H1 (cell line): ENCODE measurements around the gene LYRM4. TPM values are rescaled to one million over a fixed set of nuclear protein-coding genes. Genes with fewer than 3 reads are reported as not detected.

Experiments used
- CTCF ChIA-PET: fragments of 300-600 bp; sonication (Branson Sonifier 250); formaldehyde crosslinking; loops from one replicate; lab custom pipeline; 2021; ENCODE audit not compliant: partially characterized antibody; lab: Charles Lee
- POLR2A ChIA-PET: fragments of 300-600 bp; sonication (Branson Sonifier 250); formaldehyde crosslinking; loops from one replicate; lab custom pipeline; 2021; ENCODE audit warnings: inconsistent platforms; ENCODE audit not compliant: partially characterized antibody; lab: Charles Lee
- DNase-seq, 2 experiments: peaks; one replicate each; pipeline versions ENCODE4 v3.0.0 to v3.0.0-alpha.2; 2010 to 2022; ENCODE audit warnings: low spot score in 2 of 2, low read depth in 1 of 2, mixed read lengths in 1 of 2
- FAIRE-seq: peaks from 2 replicates; lab custom pipeline; 2011; peaks lifted over from hg19 to GRCh38; lab: Jason Lieb, UNC
- H2AFZ ChIP-seq: 2 replicates; pipeline ENCODE4 v1.8.1; 2012; ENCODE audit warnings: low read length, inconsistent platforms
- H2AK5ac ChIP-seq: 2 replicates; pipeline ENCODE4 v1.6.1; 2013; ENCODE audit warnings: low read depth, low read length
- H2BK120ac ChIP-seq: replicated peaks from 2 replicates; pipeline ENCODE3; 2013; ENCODE audit warnings: low read depth, low read length, inconsistent platforms
- H2BK12ac ChIP-seq: 2 replicates; pipeline ENCODE4 v1.6.1; 2013; ENCODE audit warnings: low read depth, low read length
- H2BK15ac ChIP-seq: 2 replicates; pipeline ENCODE4 v1.6.1; 2013; ENCODE audit warnings: low read length
- H2BK20ac ChIP-seq: 2 replicates; pipeline ENCODE4 v1.6.1; 2013; ENCODE audit warnings: low read length
- H2BK5ac ChIP-seq: 2 replicates; pipeline ENCODE4 v1.6.1; 2013; ENCODE audit warnings: low read depth, low read length
- H3K14ac ChIP-seq: 2 replicates; pipeline ENCODE4 v1.6.1; 2013; ENCODE audit warnings: inconsistent platforms; ENCODE audit not compliant: insufficient read length
- H3K18ac ChIP-seq: 2 replicates; pipeline ENCODE4 v1.6.1; 2013; ENCODE audit warnings: low read length; ENCODE audit errors: extremely low read depth
- H3K23ac ChIP-seq: 2 replicates; pipeline ENCODE4 v1.6.1; 2013; ENCODE audit warnings: inconsistent platforms; ENCODE audit not compliant: insufficient read length
- H3K23me2 ChIP-seq: 2 replicates; pipeline ENCODE4 v1.6.1; 2013; ENCODE audit warnings: low read depth, low read length
- H3K27ac ChIP-seq: 2 replicates; pipeline ENCODE4 v1.6.1; 2011; ENCODE audit warnings: low read depth, low read length, inconsistent platforms
- H3K27me3 ChIP-seq, 4 experiments: replicated peaks in 1 of 4; 1 replicate in 1 of 4; 2 replicates in 3 of 4; pipeline versions ENCODE4 v1.6.1 to v1.8.1; 2011 to 2013; ENCODE audit warnings: low read length in 3 of 4, mild to moderate bottlenecking in 3 of 4, inconsistent platforms in 2 of 4, mixed read lengths in 2 of 4, moderate library complexity in 1 of 4; ENCODE audit not compliant: control insufficient read depth in 3 of 4, insufficient read depth in 3 of 4; ENCODE audit errors: extremely low read depth in 1 of 4
- H3K36me3 ChIP-seq, 4 experiments: 2 replicates each; pipeline versions ENCODE4 v1.6.1 to v1.8.1; 2011 to 2013; ENCODE audit warnings: mild to moderate bottlenecking in 4 of 4, low read length in 3 of 4, moderate library complexity in 2 of 4, control low read depth in 1 of 4, inconsistent platforms in 1 of 4; ENCODE audit not compliant: insufficient read depth in 4 of 4, control insufficient read depth in 2 of 4
- H3K4ac ChIP-seq: replicated peaks from 2 replicates; pipeline ENCODE3; 2013; ENCODE audit warnings: low read length, low read depth, mixed read lengths, inconsistent platforms; ENCODE audit not compliant: insufficient read length
- H3K4me1 ChIP-seq, 4 experiments: replicated peaks in 1 of 4; 1 replicate in 1 of 4; 2 replicates in 3 of 4; pipeline versions ENCODE4 v1.6.1 to v1.8.1; 2011 to 2013; ENCODE audit warnings: low read length in 3 of 4, inconsistent platforms in 2 of 4, mixed read lengths in 1 of 4; ENCODE audit not compliant: insufficient read depth in 4 of 4, control insufficient read depth in 3 of 4
- H3K4me2 ChIP-seq, 2 experiments: 2 replicates each; pipeline versions ENCODE4 v1.6.1 to v1.8.1; 2011 to 2013; ENCODE audit warnings: low read depth in 2 of 2, low read length in 2 of 2, control low read depth in 1 of 2, inconsistent platforms in 1 of 2, mild to moderate bottlenecking in 1 of 2; ENCODE audit not compliant: insufficient read depth in 1 of 2
- H3K4me3 ChIP-seq, 4 experiments: fragments of 200-600, 300-600 bp in 1 of 4; sonication (generic), shearing (Covaris generic), sonication (Bioruptor Twin) in 1 of 4; 2 replicates each; pipeline versions ENCODE4 v1.5.1 to v1.8.1; 2011 to 2016; ENCODE audit warnings: low read length in 4 of 4, low read depth in 3 of 4, control low read depth in 2 of 4, inconsistent platforms in 2 of 4, mild to moderate bottlenecking in 2 of 4, mixed read lengths in 1 of 4, moderate library complexity in 1 of 4; ENCODE audit not compliant: insufficient read depth in 2 of 4; ENCODE audit errors: extremely low read depth in 1 of 4
- H3K56ac ChIP-seq: replicated peaks from 2 replicates; pipeline ENCODE3; 2013; ENCODE audit warnings: low read depth, mild to moderate bottlenecking, mixed read lengths, low read length, inconsistent platforms; ENCODE audit not compliant: insufficient read length
- H3K79me1 ChIP-seq: 2 replicates; pipeline ENCODE4 v1.6.1; 2013; ENCODE audit warnings: low read depth, low read length, control low read depth
- H3K79me2 ChIP-seq, 2 experiments: 2 replicates each; pipeline versions ENCODE4 v1.6.1 to v1.8.1; 2012 to 2013; ENCODE audit warnings: low read length in 2 of 2, mild to moderate bottlenecking in 2 of 2, inconsistent platforms in 1 of 2; ENCODE audit not compliant: insufficient read depth in 2 of 2, control insufficient read depth in 1 of 2
- H3K9ac ChIP-seq, 4 experiments: replicated peaks in 1 of 4; 1 replicate in 1 of 4; 2 replicates in 3 of 4; pipeline versions ENCODE4 v1.6.1 to v1.8.1; 2011 to 2013; ENCODE audit warnings: low read depth in 3 of 4, low read length in 3 of 4, control low read depth in 2 of 4, mild to moderate bottlenecking in 2 of 4, moderate library complexity in 2 of 4, inconsistent platforms in 1 of 4; ENCODE audit errors: extremely low read depth in 1 of 4
- H3K9me3 ChIP-seq, 2 experiments: 2 replicates each; pipeline versions ENCODE4 v1.6.1 to v1.8.1; 2012 to 2013; ENCODE audit warnings: mild to moderate bottlenecking in 2 of 2, moderate library complexity in 2 of 2, control low read depth in 1 of 2, inconsistent platforms in 1 of 2, low read depth in 1 of 2, low read length in 1 of 2, mixed read lengths in 1 of 2; ENCODE audit not compliant: insufficient read depth in 2 of 2
- H4K20me1 ChIP-seq, 2 experiments: replicated peaks in 1 of 2; 2 replicates each; pipeline versions ENCODE3 to v1.8.1; 2011 to 2013; ENCODE audit warnings: inconsistent platforms in 2 of 2, low read length in 2 of 2, mild to moderate bottlenecking in 1 of 2; ENCODE audit not compliant: insufficient read depth in 2 of 2, control insufficient read depth in 1 of 2
- H4K5ac ChIP-seq: 2 replicates; pipeline ENCODE4 v1.6.1; 2013; ENCODE audit warnings: low read length, low read depth, mixed read lengths, inconsistent platforms; ENCODE audit not compliant: insufficient read length
- H4K8ac ChIP-seq: 2 replicates; pipeline ENCODE4 v1.8.0; 2013; ENCODE audit warnings: mild to moderate bottlenecking, moderate library complexity, low read length, inconsistent platforms; ENCODE audit not compliant: insufficient read depth; ENCODE audit errors: extremely low read depth
- H4K91ac ChIP-seq: replicated peaks from 2 replicates; pipeline ENCODE3; 2013; ENCODE audit warnings: low read length, mixed read lengths, inconsistent platforms; ENCODE audit not compliant: insufficient read length
- BRCA1 ChIP-seq: IDR thresholded peaks from 2 replicates; pipeline ENCODE4 v1.6.1; 2012; ENCODE audit warnings: low read depth, low read length, improper control_type of control experiment
- CHD1 ChIP-seq: IDR thresholded peaks from 2 replicates; pipeline ENCODE4 v1.6.1; 2012; ENCODE audit warnings: low read depth, low read length, improper control_type of control experiment
- CHD2 ChIP-seq: IDR thresholded peaks from 2 replicates; pipeline ENCODE4 v1.6.1; 2012; ENCODE audit warnings: low read length, improper control_type of control experiment
- FOSL1 ChIP-seq: IDR thresholded peaks from 2 replicates; pipeline ENCODE4 v1.6.1; 2011; ENCODE audit warnings: mild to moderate bottlenecking, low read depth, low read length, moderate library complexity; ENCODE audit not compliant: insufficient read depth
- GABPA ChIP-seq: IDR thresholded peaks from 2 replicates; pipeline ENCODE4 v1.6.1; 2011; ENCODE audit warnings: mild to moderate bottlenecking, low read length, moderate library complexity, borderline replicate concordance; ENCODE audit not compliant: insufficient read depth
- GTF2F1 ChIP-seq: IDR thresholded peaks from 2 replicates; pipeline ENCODE4 v1.6.1; 2012; ENCODE audit warnings: low read depth, low read length, improper control_type of control experiment, borderline replicate concordance
- KDM4A ChIP-seq: IDR thresholded peaks from one replicate; pipeline ENCODE4 v1.7.1; 2012; ENCODE audit warnings: low read depth, mild to moderate bottlenecking, moderate library complexity, low read length, inconsistent platforms; ENCODE audit not compliant: severe bottlenecking
- MAX ChIP-seq: IDR thresholded peaks from 2 replicates; pipeline ENCODE4 v1.6.1; 2012; ENCODE audit warnings: inconsistent platforms
- PHF8 ChIP-seq: fragments of 200-600 bp; sonication (generic); conservative IDR thresholded peaks from 2 replicates; pipeline ENCODE4 v1.7.1; 2012; ENCODE audit warnings: low read depth, mild to moderate bottlenecking, inconsistent platforms, low read length, moderate library complexity
- POLR2A ChIP-seq, 2 experiments: IDR thresholded peaks; 1 replicate in 1 of 2; 2 replicates in 1 of 2; pipeline ENCODE4 v1.6.1; 2011; ENCODE audit warnings: low read depth in 2 of 2, low read length in 2 of 2, mild to moderate bottlenecking in 2 of 2; ENCODE audit errors: control extremely low read depth in 1 of 2
- RBBP5 ChIP-seq: IDR thresholded peaks from 2 replicates; pipeline ENCODE4 v1.7.1; 2012; ENCODE audit warnings: low read depth, mild to moderate bottlenecking, inconsistent platforms, low read length, moderate library complexity, borderline replicate concordance
- RXRA ChIP-seq: IDR thresholded peaks from 2 replicates; pipeline ENCODE4 v1.6.1; 2011; ENCODE audit warnings: low read depth, mild to moderate bottlenecking, low read length, moderate library complexity; ENCODE audit not compliant: insufficient read depth
- SAP30 ChIP-seq: fragments of 300-600 bp; sonication (generic); IDR thresholded peaks from 2 replicates; pipeline ENCODE4 v1.7.1; 2012; ENCODE audit warnings: low read length, moderate library complexity, mild to moderate bottlenecking, inconsistent platforms; ENCODE audit not compliant: insufficient read depth, insufficient replicate concordance
- SP2 ChIP-seq: IDR thresholded peaks from 2 replicates; pipeline ENCODE4 v1.6.1; 2012; ENCODE audit warnings: mild to moderate bottlenecking, low read length, inconsistent platforms
- TAF1 ChIP-seq: IDR thresholded peaks from 2 replicates; pipeline ENCODE4 v1.6.1; 2011; ENCODE audit warnings: mild to moderate bottlenecking, low read depth, low read length
- WGBS, 2 experiments: shearing (Covaris generic) in 1 of 2; methylation state at CpG; one replicate each; pipeline versions ENCODE4 v1.1.6 to v1.1.7; 2013 to 2015; ENCODE audit warnings: low lambda C conversion rate in 2 of 2, mixed read lengths in 2 of 2, inconsistent platforms in 1 of 2, low coverage in 1 of 2, missing lambda C conversion rate in 1 of 2; ENCODE audit not compliant: insufficient replicate concordance in 2 of 2, insufficient coverage in 1 of 2, insufficient read length in 1 of 2; ENCODE audit errors: extremely low coverage in 1 of 2, missing lambda C conversion rate in 1 of 2; 5-methylcytosine and 5-hydroxymethylcytosine counted together
- polyA plus RNA-seq, 7 experiments: library from polyadenylated mRNA; depleted of rRNA in 3 of 7; stranded (reverse) in 5 of 7; unstranded in 2 of 7; fragments of >200 nt in 5 of 7; fragments of 200-250 nt in 2 of 7; gene quantifications; 1 replicate in 5 of 7; 2 replicates in 1 of 7; 4 replicates in 1 of 7; pipeline versions ENCODE4 v1.2.1 to v1.2.3, GENCODE V29; 2011 to 2013; ENCODE audit warnings: missing spikeins in 2 of 7, mixed read lengths in 2 of 7
- total RNA-seq: library from RNA; stranded (reverse); fragmentation: NEBNext Ultra II Directional; extraction: Animal tissue kit (Norgen Biotek cat#: 25700); gene quantifications from 2 replicates; pipeline ENCODE4 v1.2.1, GENCODE V29; 2021

Gene LYRM4
- total and polyA plus RNA-seq, 2 of the 8 experiments (the other 6 are each of a cell fraction or from before 2014, with no cell fraction given), result 56.6 to 62.8 TPM

- Histone ChIP-seq H2AFZ (no peak overlapping the region), H3K79me2 (no peaks in the 10 kb centered on the region; a peak in 2 of 4 replicates), H3K4me3 (no peak overlapping the region), H3K27me3 (no peaks in the 10 kb centered on the region), H3K14ac (no peak overlapping the region), H4K91ac (no peak overlapping the region), H2BK120ac (no peak overlapping the region), H4K8ac (no peak overlapping the region), H3K4me1 (peaks cover 0 to 7% (median 0%) of the 10 kb centered on the region in 4 experiments; a peak in 2 of 7 replicates), H3K4ac (no peak overlapping the region), H3K79me1 (peaks cover 3% of the 10 kb centered on the region), H4K5ac (no peak overlapping the region), H2BK5ac (no peak overlapping the region), H3K9me3 (no peaks in the 10 kb centered on the region), H2BK20ac (no peak overlapping the region), H2AK5ac (no peak overlapping the region), H3K56ac (no peak overlapping the region), H3K36me3 (no peaks in the 10 kb centered on the region), H3K27ac (no peak overlapping the region), H3K23me2 (no peaks in the 10 kb centered on the region), H4K20me1 (peaks cover 1 to 7% of the 10 kb centered on the region in 2 experiments), H3K18ac (no peak overlapping the region), H2BK12ac (no peak overlapping the region), H3K4me2 (no peak overlapping the region), H3K23ac (no peak overlapping the region), H3K9ac (no peak overlapping the region), H2BK15ac (no peak overlapping the region)
- ChIA-PET CTCF (interaction anchor here (0.8 to 18.0 kb wide), 5 partner anchors 8 to 52 kb away, joined by 3 to 256 read pairs (median 5); no protein-coding TSS in a partner anchor), POLR2A (interaction anchor here (1.7 kb wide), 1 partner anchor 9 kb away, joined by 4 read pairs; no protein-coding TSS in a partner anchor)
- FAIRE-seq (no peak), DNase-seq (no peak)
- WGBS, 2 experiments, result 79% methylated on average over 9 of the region's 9 CpGs; no CpG with 5 or more reads in 1 of the 2 experiments
- TF ChIP-seq POLR2A (IDR thresholded peaks at IDR 0.05; ENCODE audit: control extremely low read depth in 1 of 2, low read depth in 2 of 2, low read length in 2 of 2) (no peak), CHD2 (no peak), KDM4A (no peak), PHF8 (no peak), BRCA1 (no peak), GABPA (no peak), SP2 (no peak), RXRA (no peak), TAF1 (no peak), RBBP5 (no peak), SAP30 (no peak), FOSL1 (no peak), GTF2F1 (no peak), CHD1 (no peak), MAX (no peak)
Observed at GRCh38 chr6:5184878-5185277, 75.9 kb downstream of the LYRM4 start.
